Measurements from ENCODE around the gene RAD23A.

DNA sequence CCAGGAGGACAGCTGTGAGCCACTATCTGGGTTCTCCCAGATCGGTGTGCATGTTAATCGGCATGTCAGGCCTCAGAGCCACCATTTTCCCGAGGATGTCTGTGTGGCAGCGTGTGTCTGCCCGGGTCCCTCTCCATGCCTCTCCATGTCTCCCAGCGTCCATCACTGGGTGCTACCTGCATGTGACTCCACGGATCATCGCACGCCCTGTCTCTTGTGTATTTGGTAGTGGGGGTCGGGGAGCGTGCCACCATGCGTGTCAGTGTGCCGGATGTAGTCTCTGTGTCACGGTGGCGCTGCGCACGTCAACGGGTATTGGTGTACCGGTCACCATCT, 55.5 kb downstream of the RAD23A start:
- TF ChIP-seq EGR1 (IDR thresholded peaks at IDR 0.05) (no peak), USF1 (IDR thresholded peaks at IDR 0.05) (no peak), ZBTB7A (IDR thresholded peaks at IDR 0.05; ENCODE audit: low read depth) (no peak), TAF1 (IDR thresholded peaks at IDR 0.05; ENCODE audit: low read depth) (no peak), EP300 (IDR thresholded peaks at IDR 0.05; ENCODE audit: borderline replicate concordance) (no peak), TCF12 (IDR thresholded peaks at IDR 0.05; ENCODE audit: low read depth) (no peak)
- TF ChIP-seq, protein P1, sequence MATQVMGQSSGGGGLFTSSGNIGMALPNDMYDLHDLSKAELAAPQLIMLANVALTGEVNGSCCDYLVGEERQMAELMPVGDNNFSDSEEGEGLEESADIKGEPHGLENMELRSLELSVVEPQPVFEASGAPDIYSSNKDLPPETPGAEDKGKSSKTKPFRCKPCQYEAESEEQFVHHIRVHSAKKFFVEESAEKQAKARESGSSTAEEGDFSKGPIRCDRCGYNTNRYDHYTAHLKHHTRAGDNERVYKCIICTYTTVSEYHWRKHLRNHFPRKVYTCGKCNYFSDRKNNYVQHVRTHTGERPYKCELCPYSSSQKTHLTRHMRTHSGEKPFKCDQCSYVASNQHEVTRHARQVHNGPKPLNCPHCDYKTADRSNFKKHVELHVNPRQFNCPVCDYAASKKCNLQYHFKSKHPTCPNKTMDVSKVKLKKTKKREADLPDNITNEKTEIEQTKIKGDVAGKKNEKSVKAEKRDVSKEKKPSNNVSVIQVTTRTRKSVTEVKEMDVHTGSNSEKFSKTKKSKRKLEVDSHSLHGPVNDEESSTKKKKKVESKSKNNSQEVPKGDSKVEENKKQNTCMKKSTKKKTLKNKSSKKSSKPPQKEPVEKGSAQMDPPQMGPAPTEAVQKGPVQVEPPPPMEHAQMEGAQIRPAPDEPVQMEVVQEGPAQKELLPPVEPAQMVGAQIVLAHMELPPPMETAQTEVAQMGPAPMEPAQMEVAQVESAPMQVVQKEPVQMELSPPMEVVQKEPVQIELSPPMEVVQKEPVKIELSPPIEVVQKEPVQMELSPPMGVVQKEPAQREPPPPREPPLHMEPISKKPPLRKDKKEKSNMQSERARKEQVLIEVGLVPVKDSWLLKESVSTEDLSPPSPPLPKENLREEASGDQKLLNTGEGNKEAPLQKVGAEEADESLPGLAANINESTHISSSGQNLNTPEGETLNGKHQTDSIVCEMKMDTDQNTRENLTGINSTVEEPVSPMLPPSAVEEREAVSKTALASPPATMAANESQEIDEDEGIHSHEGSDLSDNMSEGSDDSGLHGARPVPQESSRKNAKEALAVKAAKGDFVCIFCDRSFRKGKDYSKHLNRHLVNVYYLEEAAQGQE (IDR thresholded peaks at IDR 0.05; ENCODE audit: low read depth) = no peak
- TF ChIP-seq, protein P2, sequence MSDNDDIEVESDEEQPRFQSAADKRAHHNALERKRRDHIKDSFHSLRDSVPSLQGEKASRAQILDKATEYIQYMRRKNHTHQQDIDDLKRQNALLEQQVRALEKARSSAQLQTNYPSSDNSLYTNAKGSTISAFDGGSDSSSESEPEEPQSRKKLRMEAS (IDR thresholded peaks at IDR 0.05) = no peak
